ENCODE data around the gene MINPP1.

The MINPP1 gene

DNA sequence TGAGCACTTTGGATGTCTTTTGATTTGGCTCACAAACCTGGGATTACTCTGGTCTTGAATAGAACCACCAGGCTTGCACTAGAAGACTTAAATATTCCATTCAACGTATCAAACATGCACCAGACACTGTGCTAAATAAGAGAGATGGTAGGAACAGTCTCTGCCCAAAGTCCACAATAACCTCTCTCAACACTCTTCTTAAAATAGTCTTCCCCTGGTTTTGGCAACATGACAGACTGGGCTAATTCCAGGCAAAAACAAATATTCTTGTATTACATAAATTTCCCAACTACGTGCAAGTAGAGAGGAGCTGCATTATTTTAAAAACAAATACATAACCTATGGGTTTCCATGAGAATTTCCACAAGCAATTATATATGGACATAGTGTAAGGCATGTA lies 90.2 kb downstream of the MINPP1 start:
- no peak overlapping the region for H3K4me3 ChIP-seq (ENCODE audit: control insufficient read depth, low read depth, low read length)
- TF ChIP-seq, protein P1, sequence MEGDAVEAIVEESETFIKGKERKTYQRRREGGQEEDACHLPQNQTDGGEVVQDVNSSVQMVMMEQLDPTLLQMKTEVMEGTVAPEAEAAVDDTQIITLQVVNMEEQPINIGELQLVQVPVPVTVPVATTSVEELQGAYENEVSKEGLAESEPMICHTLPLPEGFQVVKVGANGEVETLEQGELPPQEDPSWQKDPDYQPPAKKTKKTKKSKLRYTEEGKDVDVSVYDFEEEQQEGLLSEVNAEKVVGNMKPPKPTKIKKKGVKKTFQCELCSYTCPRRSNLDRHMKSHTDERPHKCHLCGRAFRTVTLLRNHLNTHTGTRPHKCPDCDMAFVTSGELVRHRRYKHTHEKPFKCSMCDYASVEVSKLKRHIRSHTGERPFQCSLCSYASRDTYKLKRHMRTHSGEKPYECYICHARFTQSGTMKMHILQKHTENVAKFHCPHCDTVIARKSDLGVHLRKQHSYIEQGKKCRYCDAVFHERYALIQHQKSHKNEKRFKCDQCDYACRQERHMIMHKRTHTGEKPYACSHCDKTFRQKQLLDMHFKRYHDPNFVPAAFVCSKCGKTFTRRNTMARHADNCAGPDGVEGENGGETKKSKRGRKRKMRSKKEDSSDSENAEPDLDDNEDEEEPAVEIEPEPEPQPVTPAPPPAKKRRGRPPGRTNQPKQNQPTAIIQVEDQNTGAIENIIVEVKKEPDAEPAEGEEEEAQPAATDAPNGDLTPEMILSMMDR (conservative IDR thresholded peaks at IDR 0.05; ENCODE audit: control insufficient read depth, insufficient read depth, low read depth, low read length), result no peak
- peak; percentile 17 for DNase-seq (ENCODE audit: low read depth)

DNA sequence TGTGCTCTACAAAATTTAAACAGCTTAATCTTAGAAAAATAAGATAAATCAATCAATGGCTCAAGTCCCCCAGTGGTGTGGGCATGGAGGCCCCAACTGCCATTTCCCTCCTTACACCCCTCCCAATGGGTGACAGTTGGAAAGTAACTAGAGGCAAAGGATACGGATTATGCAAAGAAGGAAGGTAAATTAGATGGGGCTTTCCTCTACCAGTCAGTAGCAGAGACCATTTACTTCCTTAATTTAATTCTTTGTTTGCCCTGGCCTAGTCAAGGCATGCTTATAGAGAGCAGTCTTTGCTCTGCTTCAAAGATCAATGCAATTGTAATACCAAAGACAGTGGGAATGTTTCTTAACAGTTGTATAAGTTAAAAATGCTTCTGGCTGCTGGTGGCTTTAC lies 91.7 kb downstream of the MINPP1 start:
- TF ChIP-seq, protein P1 (conservative IDR thresholded peaks at IDR 0.05; ENCODE audit: control insufficient read depth, insufficient read depth, low read depth, low read length), result no peak
- DNase-seq (ENCODE audit: low read depth), result no peak
- no peak overlapping the region for H3K4me3 ChIP-seq (ENCODE audit: control insufficient read depth, low read depth, low read length)

GRCh38 chr10:87598700-87599099 lies 94.0 kb downstream of the MINPP1 start:
- no peak overlapping the region for H3K4me3 ChIP-seq (ENCODE audit: control insufficient read depth, low read depth, low read length)
- TF ChIP-seq, protein P1 (conservative IDR thresholded peaks at IDR 0.05; ENCODE audit: control insufficient read depth, insufficient read depth, low read depth, low read length), result no peak
- DNase-seq (ENCODE audit: low read depth), result no peak

- H3K4me3 ChIP-seq (ENCODE audit: control insufficient read depth, low read depth, low read length), result no peak overlapping the region
- no peak for DNase-seq (ENCODE audit: low read depth)
- TF ChIP-seq, protein P1 (conservative IDR thresholded peaks at IDR 0.05; ENCODE audit: control insufficient read depth, insufficient read depth, low read depth, low read length), result no peak
Measured at GRCh38 chr10:87600581-87600980, 95.9 kb downstream of the MINPP1 start.

Data from fibroblast of mammary gland (primary cell).